GM23338 (cell line): ENCODE results near the gene FBXW4.

Source experiments
- CREB1 ChIP-seq: fragments of 250-450 bp; sonication (Bioruptor Pico); IDR thresholded peaks from 2 replicates; pipeline ENCODE4 v1.5.0; 2020; ENCODE audit warnings: low read depth, mild to moderate bottlenecking, moderate library complexity
- EZH2 ChIP-seq: fragments of 200-600 bp; sonication (generic); IDR thresholded peaks from one replicate; pipeline ENCODE4 v1.8.0; 2017; ENCODE audit warnings: antibody characterized with exemption, mild to moderate bottlenecking, low read depth; ENCODE audit not compliant: unreplicated experiment
- JUNB ChIP-seq: IDR thresholded peaks from one replicate; pipeline ENCODE4 v1.6.1; 2016; ENCODE audit warnings: antibody characterized with exemption; ENCODE audit not compliant: unreplicated experiment
- POLR2AphosphoS5 ChIP-seq: IDR thresholded peaks from 2 replicates; pipeline ENCODE4 v1.6.1; 2016; ENCODE audit warnings: antibody characterized with exemption, low read depth
- REST ChIP-seq: IDR thresholded peaks from one replicate; pipeline ENCODE4 v1.6.1; 2018; ENCODE audit warnings: antibody characterized with exemption; ENCODE audit not compliant: unreplicated experiment
- STAT1 ChIP-seq: IDR thresholded peaks from one replicate; pipeline ENCODE4 v1.6.1; 2016; ENCODE audit warnings: antibody characterized with exemption; ENCODE audit not compliant: unreplicated experiment
- TF ChIP-seq, protein P1 (sequence below), 2 experiments: fragments of 200-600 bp in 1 of 2; sonication (generic) in 1 of 2; conservative IDR thresholded peaks; 2 replicates each; pipeline versions ENCODE4 v1.5.1 to v1.6.1; 2016 to 2017; ENCODE audit warnings: antibody characterized with exemption in 2 of 2, low read depth in 2 of 2, mild to moderate bottlenecking in 2 of 2, moderate library complexity in 1 of 2

- TF ChIP-seq, protein P1, sequence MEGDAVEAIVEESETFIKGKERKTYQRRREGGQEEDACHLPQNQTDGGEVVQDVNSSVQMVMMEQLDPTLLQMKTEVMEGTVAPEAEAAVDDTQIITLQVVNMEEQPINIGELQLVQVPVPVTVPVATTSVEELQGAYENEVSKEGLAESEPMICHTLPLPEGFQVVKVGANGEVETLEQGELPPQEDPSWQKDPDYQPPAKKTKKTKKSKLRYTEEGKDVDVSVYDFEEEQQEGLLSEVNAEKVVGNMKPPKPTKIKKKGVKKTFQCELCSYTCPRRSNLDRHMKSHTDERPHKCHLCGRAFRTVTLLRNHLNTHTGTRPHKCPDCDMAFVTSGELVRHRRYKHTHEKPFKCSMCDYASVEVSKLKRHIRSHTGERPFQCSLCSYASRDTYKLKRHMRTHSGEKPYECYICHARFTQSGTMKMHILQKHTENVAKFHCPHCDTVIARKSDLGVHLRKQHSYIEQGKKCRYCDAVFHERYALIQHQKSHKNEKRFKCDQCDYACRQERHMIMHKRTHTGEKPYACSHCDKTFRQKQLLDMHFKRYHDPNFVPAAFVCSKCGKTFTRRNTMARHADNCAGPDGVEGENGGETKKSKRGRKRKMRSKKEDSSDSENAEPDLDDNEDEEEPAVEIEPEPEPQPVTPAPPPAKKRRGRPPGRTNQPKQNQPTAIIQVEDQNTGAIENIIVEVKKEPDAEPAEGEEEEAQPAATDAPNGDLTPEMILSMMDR (conservative IDR thresholded peaks at IDR 0.05; ENCODE audit: low read depth in 2 of 2) = no peak
- TF ChIP-seq POLR2AphosphoS5 (no peak), REST (no peak), EZH2 (no peak), CREB1 (no peak), STAT1 (no peak), JUNB (no peak)
Observed at GRCh38 chr10:101639141-101639900, 55.6 kb downstream of the FBXW4 start.
